Germinal center (tissue), 1 donor: ENCODE results near the gene DNAAF2.
"Not testable (repeated sequence)": the region's sequence is repeated elsewhere in the genome, so short reads cannot be mapped to it uniquely, and the experiment has no call there.

Source experiments
- DNase-seq: peaks from one replicate; pipeline ENCODE4 v3.0.0; 2012; ENCODE audit warnings: mixed read lengths, low spot score

DNAAF2 gene

DNA sequence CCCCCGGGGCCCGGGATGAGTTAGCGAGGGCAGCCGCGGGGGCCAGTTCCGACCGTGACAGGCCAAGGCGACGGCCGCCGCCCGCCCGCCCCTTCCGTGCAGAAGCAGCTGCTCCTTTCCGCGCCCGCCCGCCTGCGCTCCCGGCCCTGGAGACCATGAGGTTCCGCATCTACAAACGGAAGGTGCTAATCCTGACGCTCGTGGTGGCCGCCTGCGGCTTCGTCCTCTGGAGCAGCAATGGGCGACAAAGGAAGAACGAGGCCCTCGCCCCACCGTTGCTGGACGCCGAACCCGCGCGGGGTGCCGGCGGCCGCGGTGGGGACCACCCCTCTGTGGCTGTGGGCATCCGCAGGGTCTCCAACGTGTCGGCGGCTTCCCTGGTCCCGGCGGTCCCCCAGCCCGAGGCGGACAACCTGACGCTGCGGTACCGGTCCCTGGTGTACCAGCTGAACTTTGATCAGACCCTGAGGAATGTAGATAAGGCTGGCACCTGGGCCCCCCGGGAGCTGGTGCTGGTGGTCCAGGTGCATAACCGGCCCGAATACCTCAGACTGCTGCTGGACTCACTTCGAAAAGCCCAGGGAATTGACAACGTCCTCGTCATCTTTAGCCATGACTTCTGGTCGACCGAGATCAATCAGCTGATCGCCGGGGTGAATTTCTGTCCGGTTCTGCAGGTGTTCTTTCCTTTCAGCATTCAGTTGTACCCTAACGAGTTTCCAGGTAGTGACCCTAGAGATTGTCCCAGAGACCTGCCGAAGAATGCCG, 13.7 kb downstream of the DNAAF2 start:
- peak; percentile 55 for DNase-seq

DNA sequence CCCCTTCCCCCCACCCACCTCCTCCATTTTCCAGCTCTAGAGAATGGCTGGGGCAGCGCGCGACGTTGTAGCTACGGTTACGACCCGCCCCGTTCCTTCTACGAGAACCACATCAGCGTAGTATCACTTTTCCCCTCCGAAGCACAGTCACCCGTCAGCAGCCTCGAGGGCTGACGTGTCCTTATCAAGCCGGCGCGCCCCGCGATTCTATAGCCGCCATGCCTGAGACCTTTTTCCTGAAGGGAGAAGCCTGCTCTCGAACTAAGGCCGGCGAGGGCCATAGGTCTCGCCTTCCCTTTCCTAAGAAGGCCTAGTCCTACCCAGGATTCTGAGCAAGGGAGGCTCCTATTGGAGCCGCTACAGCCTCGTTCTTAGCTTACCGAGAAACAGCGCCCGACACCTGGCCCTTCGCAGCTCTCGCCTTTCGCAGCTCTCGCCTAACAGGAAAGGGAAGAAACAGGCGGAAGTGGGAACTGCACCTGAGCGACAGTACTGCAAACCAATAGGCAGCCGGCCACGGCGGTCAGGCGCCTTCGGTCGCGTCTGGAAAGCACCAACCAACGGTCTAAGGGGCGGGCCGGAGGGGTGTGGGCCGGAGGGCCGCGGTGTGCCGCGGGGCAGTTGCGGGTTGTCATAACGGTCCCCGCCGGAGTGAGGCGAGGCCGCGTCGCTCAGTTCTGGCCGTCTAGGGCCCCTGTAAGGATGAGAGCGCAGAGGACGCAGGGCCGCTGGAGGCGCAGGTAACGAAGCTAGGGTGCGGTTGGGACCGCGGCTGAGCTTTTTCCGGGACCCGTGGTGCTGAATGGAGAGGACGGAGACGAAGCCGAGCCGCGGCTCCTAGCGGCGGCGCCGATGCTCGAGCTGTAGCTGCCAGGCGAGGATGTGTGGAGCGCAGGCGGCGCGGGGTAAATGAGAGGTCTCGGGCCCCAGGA, 14.6 kb downstream of the DNAAF2 start, which contains the start of the genes MGAT2 and RPL36AL:
TSS of gene MGAT2 (plus strand) at position 618 of the 932 bp plus-strand sequence. CDS start 470 bp downstream, outside the sequence.
TSS of gene RPL36AL (minus strand) at position 445 of the 932 bp plus-strand sequence. CDS start 1,522 bp downstream, outside the sequence.
- peak; percentile 97 for DNase-seq

DNA sequence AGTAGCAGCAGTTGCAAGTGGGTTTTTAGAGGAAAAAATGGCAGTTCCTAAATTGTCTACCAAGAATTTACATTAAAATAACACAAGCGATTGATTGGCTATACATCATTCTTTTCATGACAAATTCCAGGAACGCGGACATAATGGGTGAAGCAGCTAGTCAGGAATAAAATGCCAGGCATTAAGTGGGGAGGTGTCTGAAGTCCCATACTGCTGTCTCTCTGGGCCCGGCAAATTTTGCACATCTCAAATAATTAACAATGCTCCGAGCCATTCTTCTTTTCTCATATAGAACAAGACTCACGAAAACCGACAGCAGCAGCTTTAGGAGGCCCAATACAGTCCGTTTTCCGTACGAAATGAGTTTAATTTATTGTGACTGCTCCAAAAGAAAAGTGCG, 15.3 kb downstream of the DNAAF2 start:
- DNase-seq: no peak

DNA sequence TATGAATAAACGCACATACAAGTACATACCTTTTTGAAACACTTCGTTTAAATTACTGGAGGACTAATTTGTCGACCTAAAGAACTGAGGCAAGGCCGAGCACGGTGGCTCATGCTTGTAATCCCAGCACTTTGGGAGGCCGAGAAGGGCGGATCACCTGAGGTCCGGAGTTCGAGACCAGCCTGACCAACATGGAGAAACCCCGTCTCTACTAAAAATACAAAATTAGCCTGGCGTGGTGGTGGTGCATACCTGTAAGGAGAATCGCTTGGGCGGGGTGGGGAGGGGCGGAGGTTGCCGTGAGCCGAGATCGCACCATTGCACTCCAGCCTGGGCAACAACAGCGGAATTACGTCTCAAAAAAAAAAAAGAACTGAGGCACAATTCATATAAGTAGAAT, 15.8 kb downstream of the DNAAF2 start:
- not testable (repeated sequence) for DNase-seq

DNA sequence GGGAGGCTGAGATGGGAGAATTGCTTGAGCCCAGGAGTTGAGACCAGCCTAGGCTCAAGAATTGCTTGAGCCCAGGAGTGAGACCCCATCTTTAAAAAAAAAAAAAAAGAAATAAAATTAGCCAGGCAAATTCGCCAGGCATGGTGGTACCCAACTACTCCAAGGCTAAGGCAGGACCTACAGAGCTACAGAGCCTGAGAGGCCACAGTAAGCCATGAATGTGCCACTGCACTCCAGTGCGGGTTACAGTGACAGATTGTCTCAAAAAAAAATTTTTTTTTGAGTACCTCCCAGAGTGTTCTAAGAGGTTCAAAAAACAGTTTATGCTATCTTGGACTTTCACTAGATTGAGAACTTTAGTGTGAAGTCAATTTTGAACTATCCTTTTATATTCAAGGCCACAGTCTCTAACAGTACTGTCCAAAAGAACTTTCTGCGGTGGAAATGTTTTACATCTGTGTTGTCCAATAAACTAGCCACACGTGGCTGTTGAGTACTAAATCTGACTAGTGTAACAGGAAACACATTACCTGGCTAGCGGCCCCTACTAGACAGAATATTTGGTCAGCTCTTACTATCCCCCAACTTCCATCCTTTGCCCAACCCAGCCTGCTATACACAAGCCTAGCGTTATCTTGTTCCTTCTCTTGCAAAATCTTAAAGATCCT, 17.1 kb downstream of the DNAAF2 start:
- DNase-seq: no peak

DNA sequence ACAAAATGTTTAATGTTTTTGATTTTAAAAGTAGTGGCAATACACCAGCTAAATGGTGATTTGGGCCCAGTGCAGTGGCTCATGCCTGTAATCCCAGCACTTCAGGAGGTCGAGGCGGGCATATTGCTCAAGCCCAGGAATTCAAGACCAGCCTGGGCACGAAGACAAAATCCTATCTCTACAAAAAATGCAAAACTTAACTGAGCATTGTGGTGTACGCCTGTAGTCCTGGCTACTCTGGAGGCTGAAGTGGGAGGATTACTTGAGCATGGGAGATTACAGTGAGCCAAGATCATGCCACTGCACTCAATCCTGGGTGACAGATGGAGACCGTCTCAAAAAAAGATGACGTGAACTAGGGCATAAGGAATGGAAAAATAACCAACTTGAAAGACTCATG, 19.3 kb downstream of the DNAAF2 start:
- no peak for DNase-seq

DNA sequence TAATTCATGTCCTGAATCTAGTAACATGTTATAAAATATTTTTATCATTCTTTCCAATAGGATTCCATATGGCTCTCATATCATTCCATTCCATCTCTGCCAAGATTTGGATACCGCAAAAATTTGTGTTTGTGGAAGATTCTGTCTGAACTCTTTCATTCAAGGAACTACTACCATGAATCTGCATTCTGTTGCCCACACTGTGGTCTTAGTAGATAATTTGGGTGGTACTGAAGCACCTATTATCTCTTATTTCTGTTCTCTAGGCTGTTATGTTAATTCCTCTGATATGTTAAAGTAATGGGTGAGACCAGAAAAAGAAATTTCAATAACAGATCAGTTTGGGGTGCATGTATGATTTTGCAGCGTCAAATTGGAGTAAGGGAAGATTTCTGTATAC, 20.8 kb downstream of the DNAAF2 start:
- no peak for DNase-seq

DNA sequence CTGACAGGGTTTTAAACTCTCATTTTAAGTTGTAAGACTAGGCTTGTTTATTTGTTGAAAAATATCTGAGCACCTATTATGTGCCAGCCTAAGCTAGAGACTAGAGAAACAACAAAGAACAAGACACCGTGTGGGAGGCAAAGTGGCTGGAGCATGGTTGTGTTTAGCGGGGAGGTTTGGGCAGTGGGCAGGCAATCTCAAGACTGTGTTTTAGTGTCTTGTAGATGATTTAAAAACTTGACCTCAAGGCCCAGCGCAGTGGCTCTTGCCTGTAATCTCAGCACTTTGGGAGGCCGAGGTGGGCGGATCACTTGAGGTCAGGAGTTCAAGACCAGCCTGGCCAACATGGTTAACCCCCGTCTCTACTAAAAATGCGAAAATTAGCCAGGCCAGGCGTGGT, 22.4 kb downstream of the DNAAF2 start:
- DNase-seq: no peak

DNA sequence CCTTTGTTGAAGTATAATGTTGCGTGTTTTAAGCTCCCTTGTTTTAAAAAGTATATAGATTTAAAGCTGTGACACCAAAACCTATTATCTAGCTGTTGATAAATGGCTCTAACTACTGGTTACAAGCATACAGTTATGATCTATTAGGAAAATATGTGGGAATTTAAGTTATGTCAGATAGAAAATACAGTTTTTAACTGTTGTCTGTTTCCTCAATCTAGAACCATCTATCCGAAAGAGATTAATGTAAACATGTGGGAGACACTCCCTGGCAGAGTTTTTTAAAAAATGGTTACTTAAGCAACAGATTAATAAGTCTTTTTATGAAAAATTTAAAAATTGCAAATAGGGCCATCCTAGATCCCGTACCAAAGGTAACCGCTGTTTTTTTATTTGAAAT, 22.8 kb downstream of the DNAAF2 start:
- no peak for DNase-seq

DNA sequence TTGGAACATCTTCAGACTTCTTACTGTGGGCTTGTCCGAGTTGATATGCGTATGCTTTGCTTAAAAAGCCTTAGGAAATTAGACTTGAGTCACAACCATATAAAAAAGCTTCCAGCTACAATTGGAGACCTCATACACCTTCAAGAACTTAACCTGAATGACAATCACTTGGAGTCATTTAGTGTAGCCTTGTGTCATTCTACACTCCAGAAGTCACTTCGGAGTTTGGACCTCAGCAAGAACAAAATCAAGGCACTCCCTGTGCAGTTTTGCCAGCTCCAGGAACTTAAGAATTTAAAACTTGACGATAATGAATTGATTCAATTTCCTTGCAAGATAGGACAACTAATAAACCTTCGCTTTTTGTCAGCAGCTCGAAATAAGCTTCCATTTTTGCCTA, 27.5 kb downstream of the DNAAF2 start:
- no peak for DNase-seq

DNA sequence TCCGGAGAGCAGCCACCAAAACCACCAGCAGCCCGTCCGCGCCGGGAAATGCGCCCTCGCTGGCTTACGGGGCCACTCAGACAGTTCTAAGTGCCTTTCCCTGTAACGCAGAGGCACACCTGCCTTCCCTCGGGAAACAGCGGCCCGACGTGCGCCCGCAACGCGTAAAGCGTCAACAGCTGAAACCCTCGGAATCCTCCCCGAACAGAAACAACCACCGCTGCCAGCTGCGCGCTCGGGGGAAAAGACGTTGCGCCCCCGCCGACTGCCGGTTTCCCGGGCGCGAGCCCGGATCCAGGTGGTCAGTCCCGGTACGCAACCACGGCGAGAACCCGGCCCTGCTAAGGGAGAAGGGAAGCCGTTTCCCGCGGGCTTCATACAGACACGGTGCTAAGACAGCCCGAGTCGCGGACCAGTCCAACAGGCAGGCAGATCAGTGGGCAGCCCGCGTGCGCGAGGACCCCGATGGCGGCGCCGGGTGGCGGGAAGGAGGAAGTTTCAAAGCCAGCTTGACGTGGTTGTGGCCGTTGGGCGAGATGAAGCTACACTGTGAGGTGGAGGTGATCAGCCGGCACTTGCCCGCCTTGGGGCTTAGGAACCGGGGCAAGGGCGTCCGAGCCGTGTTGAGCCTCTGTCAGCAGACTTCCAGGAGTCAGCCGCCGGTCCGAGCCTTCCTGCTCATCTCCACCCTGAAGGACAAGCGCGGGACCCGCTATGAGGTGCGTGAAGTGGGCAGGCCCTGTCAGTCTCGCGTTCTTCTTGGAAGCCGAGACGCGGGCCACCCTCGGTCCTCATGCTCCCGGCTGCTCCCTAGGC, 36.4 kb downstream of the DNAAF2 start, which contains the start of gene LRR1:
TSS of gene LRR1 (plus strand) at position 456 of the 816 bp plus-strand sequence. CDS start at position 537, 81 bp downstream.
- peak; percentile 78 for DNase-seq

DNA sequence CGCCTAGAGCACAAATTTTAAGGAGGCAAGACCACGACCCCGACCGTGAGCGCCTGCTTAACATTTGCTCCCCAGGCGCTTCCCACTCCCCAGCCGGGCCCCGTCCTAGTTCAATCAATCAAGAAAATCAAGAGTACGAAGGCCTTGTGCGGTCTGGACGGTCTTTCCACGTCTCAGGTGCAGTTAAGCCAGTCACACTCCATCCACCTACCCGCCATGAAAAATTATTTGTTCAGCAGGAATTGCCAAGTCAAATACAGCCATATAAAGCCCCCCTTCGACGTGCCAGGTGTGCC, 36.9 kb downstream of the DNAAF2 start:
- no peak for DNase-seq

DNA sequence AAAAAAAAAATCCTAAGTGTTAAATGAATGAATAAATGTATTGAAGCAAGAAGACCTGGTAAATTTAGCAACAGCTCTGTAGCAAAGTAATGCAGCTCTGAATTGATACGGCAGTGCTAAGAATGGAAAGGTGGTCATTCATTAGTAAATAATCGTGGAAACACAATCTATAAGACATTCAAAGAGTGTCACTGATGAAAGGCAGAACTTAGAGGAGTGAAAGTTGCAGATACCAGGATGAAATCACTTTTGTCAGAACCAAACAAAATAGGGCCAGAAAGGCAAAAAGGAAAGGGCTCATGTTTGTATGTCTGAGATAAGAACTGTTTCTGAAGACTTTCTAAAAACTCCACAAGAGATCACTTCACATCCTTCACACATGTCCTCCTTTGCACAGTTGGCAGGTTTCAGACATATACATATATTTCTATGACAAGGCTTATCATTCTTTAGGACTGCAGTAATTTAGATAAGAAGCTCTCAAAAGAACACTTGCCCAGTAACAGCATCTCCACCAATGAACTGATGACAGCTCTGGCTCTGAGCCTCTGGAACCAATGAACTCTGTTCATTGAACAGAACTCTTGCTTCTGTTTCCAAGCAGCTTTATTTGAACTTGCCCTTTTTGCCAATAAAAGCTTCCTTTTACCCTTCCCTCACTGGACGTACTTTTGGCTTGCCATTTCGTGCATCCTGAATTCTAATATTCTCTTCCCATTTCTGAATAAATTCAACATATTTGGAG, 40.5 kb downstream of the DNAAF2 start:
- peak; percentile 41 for DNase-seq

DNA sequence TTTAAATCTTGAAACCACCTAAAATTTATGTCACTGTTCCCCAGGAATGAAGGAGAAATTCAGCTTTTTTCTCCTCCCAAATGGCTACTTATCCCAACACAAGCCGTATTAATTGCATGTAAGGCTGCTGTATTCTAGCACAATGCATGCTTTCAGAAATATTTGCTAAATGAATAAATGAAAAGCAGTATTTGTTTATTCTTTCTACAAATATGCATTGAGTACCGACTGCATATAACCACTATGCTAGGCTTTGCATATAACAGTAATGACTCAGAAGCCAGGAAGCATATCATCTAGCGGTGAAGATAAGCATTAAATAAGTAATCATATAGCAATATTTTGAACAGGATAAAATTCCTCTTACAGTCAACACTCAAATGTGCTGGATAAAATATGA, 42.0 kb downstream of the DNAAF2 start:
- DNase-seq: peak; percentile 22

DNA sequence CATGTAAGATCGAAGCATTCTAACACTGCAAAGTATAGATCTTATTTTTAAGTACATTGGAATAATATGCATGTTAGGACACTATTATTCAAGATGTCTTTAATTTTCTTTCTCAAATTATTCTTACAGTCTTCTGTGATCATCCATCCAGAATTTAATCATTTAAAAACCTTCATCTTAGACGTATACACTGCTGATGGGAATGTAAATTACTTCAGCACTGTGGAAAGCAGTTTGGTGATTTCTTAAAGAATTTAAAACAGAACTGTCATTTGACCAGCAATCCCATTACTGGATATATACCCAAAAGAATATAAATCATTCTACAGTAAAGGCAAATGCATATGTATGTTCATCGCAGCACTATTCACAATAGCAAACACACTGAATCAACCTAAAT, 45.7 kb downstream of the DNAAF2 start:
- DNase-seq: no peak

DNA sequence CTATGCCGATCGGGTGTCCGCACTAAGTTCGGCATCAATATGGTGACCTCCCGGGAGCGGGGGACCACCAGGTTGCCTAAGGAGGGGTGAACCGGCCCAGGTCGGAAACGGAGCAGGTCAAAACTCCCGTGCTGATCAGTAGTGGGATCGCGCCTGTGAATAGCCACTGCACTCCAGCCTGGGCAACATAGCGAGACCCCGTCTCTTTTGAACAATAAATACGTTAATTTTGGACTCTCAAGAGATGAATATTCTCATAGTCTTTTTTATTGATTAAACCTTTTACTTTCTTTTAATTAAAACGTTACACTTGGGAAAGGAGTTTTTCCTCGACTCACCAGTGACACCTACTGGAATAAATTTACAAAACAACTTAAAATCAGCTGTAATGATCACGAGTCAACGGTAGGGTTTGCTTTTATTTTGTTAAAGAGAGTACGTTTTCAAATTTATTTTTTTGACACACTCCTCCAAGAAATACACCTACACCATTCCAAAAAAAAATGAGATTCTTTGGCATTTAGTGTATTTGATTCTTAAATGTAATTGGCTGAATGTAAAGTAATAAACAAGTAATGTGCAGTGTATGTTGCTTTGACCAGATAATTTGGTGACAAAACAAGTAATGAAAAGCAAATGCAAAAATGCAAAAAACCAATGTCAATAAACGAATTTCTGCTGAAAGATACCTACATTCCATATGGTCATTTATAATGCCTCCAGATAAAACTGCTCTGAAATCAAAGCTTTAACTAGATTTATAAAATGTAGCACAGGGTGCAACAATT, 48.2 kb downstream of the DNAAF2 start:
- DNase-seq: peak; percentile 49

DNA sequence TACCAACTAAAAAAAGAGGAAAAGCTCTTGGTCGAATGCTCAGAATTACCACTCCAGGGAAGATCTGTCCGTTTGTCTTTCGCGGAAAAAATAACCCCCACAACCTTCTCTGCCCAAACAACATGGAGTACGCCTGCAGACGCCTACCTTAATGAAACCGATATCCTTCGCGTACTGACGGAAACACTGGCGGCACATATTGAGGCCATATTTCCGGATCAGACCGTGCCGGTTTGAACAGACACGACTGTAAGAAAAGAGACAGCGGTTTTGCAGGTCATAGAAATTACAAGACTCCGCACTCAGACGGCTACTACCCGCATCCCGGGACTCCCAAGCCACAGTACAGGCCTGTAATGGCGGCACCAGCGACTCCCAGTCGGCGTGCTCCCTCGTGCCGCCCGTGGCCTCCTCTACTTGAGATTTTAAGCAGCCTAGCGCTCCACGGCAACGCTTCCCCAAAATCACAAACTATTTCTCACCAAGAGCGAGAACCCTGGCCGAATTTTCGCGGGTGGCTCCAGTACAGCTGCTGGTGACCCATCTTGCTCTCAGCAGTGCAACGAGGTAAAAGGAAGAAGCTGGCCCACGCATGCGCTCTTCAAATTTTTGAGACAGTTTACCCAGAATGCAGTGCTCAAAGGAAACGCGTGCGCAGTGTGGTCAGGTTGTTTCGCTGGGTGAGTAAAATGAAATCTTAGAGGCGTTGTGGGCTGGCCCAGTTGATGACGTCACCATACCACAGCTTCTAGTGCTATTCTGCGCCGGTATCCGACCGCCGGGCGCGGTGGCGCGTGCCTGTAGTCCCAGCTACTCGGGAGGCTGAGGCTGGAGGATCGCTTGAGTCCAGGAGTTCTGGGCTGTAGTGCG, 49.0 kb downstream of the DNAAF2 start, which contains the start of gene RPS29:
TSS of gene RPS29 (minus strand) at position 578 of the 870 bp plus-strand sequence. CDS start at position 544, 34 bp downstream.
- peak; percentile 95 for DNase-seq

DNA sequence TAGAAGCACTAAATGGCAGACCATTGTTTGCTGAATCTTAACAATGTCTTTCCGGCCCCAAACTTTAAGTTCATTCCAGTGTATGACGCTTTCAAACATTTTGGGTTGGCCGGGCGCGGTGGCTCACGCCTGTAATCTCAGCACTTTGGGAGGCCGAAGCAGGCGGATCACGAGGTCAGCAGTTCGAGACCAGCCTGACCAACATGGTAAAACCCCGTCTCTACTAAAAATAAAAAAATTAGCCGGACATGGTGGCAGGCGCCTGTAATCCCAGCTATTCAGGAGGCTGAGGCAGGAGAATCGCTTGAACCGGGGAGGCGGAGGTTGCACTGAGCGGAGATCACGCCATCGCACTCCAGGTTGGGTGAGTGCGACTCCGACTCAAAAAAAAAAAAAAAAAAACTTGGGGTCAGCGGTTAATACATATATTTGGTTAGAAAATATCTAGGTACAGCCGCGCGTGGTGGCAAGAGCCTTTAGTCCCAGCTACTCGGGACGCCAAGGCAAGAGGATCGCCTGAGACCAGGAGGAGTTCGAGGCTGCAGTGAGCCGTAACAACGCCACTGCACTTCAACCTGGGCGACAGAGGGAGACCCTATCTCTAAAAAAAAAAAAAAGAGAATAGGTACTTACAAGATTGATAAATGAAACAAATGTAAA, 49.9 kb downstream of the DNAAF2 start:
- DNase-seq: not testable (repeated sequence)
